Colonic mucosa (tissue), 4 donors: ENCODE results near the gene NRN1. TPM values are rescaled to one million over a fixed set of nuclear protein-coding genes. Genes with fewer than 3 reads are reported as not detected.

Experiments used
- DNase-seq: peaks from one replicate; pipeline ENCODE4 v3.0.0-alpha.2; 2020
- H3K27ac ChIP-seq: fragments of 200-600 bp; one replicate; pipeline ENCODE4 v1.8.0; 2021
- H3K27me3 ChIP-seq: fragments of 200-600 bp; one replicate; pipeline ENCODE4 v1.8.0; 2021
- H3K36me3 ChIP-seq: fragments of 200-600 bp; one replicate; pipeline ENCODE4 v1.8.0; 2021
- H3K4me1 ChIP-seq: fragments of 200-600 bp; one replicate; pipeline ENCODE4 v1.8.0; 2021; ENCODE audit warnings: mild to moderate bottlenecking
- H3K4me3 ChIP-seq: fragments of 200-600 bp; one replicate; pipeline ENCODE4 v1.8.0; 2021
- H3K9ac ChIP-seq, 2 donors: one replicate each; pipeline ENCODE4 v1.7.0; 2013; ENCODE audit warnings: control low read depth in 2 of 2, low read depth in 2 of 2, low read length in 2 of 2
- H3K9me3 ChIP-seq: fragments of 200-600 bp; one replicate; pipeline ENCODE4 v1.8.0; 2021
- intact Hi-C: fragments of 100-400 bp; cut with DNase I; formaldehyde crosslinking; loops from one replicate; pipeline ENCODE4 v1.14.1; 2022
- total RNA-seq, 2 donors: library from RNA; stranded (reverse); fragmentation: NEBNext Ultra II Directional in 1 of 2; extraction: Animal tissue kit (Norgen Biotek cat#: 25700) in 1 of 2; gene quantifications; one replicate each; pipeline ENCODE4 v1.2.1, GENCODE V29; 2021
- TF ChIP-seq, protein P1 (sequence below): fragments of 200-600 bp; IDR thresholded peaks from one replicate; pipeline ENCODE4 v1.8.0; 2022; ENCODE audit warnings: antibody characterized with exemption, mild to moderate bottlenecking
- donor health status: healthy.
- donor health status: DM: no; HTN: no; CAD: no.
- donor health status: DM: no; HTN: no; CAD: no.

NRN1 gene
- total RNA-seq, 2 donors from 2014 or later = 1.6 to 4.5 TPM

DNA sequence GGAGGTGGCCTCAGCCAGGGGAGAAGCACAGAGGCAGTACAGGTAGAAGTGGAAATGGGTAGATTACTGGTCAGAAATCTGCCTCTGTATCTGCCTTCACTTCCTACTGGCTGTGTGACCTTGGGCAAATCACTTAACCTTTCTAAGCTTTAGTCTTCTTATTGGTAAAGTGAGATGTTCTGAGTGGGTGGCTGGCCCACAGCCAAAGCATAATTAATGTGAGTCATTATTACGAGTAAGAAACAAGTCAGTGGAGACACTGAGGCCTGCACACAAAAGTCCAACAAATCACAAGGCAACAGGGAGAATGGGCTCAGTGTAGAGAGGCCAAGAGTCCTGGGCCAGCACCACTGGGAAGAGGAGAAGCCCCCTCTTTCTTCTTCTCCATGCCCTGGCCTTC, 39.1 kb downstream of the NRN1 start:
- Histone ChIP-seq H3K4me1 (no peaks in the 10 kb centered on the region), H3K36me3 (no peaks in the 10 kb centered on the region), H3K27ac (no peak overlapping the region), H3K9ac (no peak overlapping the region), H3K9me3 (no peaks in the 10 kb centered on the region), H3K4me3 (no peak overlapping the region), H3K27me3 (no peaks in the 10 kb centered on the region)
- TF ChIP-seq, protein P1, sequence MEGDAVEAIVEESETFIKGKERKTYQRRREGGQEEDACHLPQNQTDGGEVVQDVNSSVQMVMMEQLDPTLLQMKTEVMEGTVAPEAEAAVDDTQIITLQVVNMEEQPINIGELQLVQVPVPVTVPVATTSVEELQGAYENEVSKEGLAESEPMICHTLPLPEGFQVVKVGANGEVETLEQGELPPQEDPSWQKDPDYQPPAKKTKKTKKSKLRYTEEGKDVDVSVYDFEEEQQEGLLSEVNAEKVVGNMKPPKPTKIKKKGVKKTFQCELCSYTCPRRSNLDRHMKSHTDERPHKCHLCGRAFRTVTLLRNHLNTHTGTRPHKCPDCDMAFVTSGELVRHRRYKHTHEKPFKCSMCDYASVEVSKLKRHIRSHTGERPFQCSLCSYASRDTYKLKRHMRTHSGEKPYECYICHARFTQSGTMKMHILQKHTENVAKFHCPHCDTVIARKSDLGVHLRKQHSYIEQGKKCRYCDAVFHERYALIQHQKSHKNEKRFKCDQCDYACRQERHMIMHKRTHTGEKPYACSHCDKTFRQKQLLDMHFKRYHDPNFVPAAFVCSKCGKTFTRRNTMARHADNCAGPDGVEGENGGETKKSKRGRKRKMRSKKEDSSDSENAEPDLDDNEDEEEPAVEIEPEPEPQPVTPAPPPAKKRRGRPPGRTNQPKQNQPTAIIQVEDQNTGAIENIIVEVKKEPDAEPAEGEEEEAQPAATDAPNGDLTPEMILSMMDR = no peak
- intact Hi-C loops = no loop called here
- DNase-seq = no peak

DNA sequence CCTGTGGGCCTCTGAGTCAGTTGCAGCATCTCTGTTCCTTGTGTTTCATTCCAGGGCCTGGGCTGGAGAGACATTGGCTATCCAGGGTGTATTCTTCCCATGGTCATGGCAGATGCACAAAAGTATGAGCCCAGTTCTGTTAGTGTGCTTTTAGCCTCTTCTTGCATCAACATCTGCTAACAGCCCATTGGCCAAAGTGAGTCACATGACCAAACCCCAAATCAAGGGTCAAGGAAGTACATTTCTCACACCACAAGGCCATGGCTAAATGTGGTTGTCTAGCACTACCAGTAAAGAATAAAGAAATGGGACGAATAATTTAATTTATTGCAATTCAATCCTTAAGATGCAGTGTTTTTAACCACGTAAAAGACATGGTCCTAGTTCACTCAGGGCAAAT, 43.9 kb downstream of the NRN1 start:
- Histone ChIP-seq H3K9me3 (no peaks in the 10 kb centered on the region), H3K27me3 (no peaks in the 10 kb centered on the region), H3K27ac (no peak overlapping the region), H3K4me1 (no peaks in the 10 kb centered on the region), H3K9ac (no peak overlapping the region), H3K4me3 (no peak overlapping the region), H3K36me3 (no peaks in the 10 kb centered on the region)
- intact Hi-C loops = no loop called here
- TF ChIP-seq, protein P1 = no peak
- no peak for DNase-seq

DNA sequence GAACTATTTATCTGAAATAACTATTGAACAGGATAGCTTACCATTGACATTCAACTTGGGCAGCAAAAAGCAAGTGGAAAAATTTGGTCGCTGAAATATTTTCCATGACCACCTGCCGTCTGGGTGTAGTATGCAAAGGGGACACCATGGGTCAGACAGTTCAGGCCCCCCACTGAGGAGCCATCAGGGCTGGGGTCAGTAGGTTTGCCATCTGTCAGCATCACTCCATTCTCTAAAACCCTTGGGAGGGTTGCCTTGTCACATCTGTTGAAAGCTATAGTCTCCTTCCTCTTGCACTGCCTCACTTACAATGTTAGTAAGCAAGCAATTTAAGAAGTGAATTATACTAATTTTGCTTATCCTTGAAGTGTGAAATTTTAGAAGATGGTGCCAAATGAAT, 44.9 kb downstream of the NRN1 start:
- Histone ChIP-seq H3K27ac (no peak overlapping the region), H3K36me3 (no peaks in the 10 kb centered on the region), H3K9ac (no peak overlapping the region), H3K9me3 (no peaks in the 10 kb centered on the region), H3K4me3 (no peak overlapping the region), H3K27me3 (no peaks in the 10 kb centered on the region), H3K4me1 (no peaks in the 10 kb centered on the region)
- TF ChIP-seq, protein P1 = no peak
- DNase-seq = no peak
- intact Hi-C loops = no loop called here

DNA sequence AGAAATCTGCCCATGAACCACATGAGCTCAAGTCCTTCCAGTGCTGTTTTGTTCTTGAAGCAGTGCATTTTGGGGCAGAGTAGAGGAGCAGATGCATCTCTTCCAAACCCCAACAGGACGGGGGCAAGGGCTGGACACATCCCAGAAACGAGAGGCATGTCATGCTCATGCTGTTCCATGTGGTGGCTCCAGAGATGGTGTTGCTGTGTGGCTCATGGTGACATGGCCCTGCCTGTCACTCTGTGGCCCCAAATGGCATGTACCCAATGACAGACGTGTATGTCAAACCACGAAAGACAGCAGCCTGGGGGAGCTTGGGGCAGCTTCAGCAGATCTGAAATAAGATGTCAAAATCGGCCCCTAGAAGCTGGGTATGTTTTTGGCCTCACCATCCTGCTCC, 46.3 kb downstream of the NRN1 start:
- Histone ChIP-seq H3K4me1 (no peaks in the 10 kb centered on the region), H3K36me3 (no peaks in the 10 kb centered on the region), H3K27me3 (no peaks in the 10 kb centered on the region), H3K9ac (no peak overlapping the region), H3K27ac (no peak overlapping the region), H3K9me3 (no peaks in the 10 kb centered on the region), H3K4me3 (no peak overlapping the region)
- TF ChIP-seq, protein P1 = no peak
- intact Hi-C loops = no loop called here
- no peak for DNase-seq

DNA sequence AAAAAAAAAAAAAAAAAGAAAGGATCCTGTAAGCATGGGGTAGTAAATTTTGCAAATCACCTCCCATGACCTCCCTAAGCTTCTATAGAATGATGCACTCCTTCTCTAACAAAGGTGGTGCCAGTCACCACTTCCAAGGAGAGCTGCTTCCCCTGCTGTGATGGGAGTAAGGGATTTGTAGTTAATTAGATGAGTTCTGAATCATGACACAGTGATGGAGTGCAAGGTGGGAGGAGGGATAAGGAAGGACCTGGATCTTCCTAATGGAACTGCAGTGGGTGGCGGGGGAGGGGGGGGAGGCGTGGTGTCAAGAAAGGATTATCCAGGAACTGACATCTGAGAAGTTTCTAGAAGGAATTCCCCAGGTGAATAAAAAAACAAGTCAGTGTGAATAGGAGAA, 47.8 kb downstream of the NRN1 start:
- no peak for DNase-seq
- Histone ChIP-seq H3K9me3 (no peaks in the 10 kb centered on the region), H3K4me3 (no peak overlapping the region), H3K27ac (no peak overlapping the region), H3K4me1 (no peaks in the 10 kb centered on the region), H3K36me3 (no peaks in the 10 kb centered on the region), H3K9ac (no peak overlapping the region), H3K27me3 (no peaks in the 10 kb centered on the region)
- intact Hi-C loops = no loop called here
- TF ChIP-seq, protein P1 = no peak

DNA sequence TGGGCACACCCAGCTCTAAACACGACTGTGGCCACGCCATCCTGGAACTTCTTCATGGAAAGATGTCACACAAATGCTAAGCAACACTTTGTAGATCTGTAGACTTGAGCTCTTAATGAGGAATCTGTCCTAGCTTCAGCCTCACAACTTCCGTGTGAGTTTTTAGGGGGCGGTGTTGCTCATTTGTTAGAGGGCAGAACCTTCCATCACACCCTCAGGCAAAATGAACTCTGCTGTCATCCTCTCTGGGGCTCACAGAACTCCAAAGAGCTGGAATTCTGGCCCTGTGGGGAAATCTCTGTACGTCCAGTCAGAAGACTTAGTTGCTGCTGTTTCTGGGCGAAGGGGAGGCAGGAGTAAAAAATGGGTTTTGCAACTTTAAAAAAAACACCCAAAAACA, 49.8 kb downstream of the NRN1 start:
- DNase-seq = no peak
- Histone ChIP-seq H3K36me3 (no peaks in the 10 kb centered on the region), H3K4me3 (no peak overlapping the region), H3K9ac (no peak overlapping the region), H3K4me1 (no peaks in the 10 kb centered on the region), H3K27ac (no peak overlapping the region), H3K27me3 (no peaks in the 10 kb centered on the region), H3K9me3 (no peaks in the 10 kb centered on the region)
- intact Hi-C loops = no loop called here
- TF ChIP-seq, protein P1 = no peak
